NCI-H1436 (cell line): ENCODE results near the gene NCAM1.

Source experiments
- DNase-seq: peaks from one replicate; lab custom pipeline; 2025; lab: John Stamatoyannopoulos, UW

NCAM1 gene

DNA sequence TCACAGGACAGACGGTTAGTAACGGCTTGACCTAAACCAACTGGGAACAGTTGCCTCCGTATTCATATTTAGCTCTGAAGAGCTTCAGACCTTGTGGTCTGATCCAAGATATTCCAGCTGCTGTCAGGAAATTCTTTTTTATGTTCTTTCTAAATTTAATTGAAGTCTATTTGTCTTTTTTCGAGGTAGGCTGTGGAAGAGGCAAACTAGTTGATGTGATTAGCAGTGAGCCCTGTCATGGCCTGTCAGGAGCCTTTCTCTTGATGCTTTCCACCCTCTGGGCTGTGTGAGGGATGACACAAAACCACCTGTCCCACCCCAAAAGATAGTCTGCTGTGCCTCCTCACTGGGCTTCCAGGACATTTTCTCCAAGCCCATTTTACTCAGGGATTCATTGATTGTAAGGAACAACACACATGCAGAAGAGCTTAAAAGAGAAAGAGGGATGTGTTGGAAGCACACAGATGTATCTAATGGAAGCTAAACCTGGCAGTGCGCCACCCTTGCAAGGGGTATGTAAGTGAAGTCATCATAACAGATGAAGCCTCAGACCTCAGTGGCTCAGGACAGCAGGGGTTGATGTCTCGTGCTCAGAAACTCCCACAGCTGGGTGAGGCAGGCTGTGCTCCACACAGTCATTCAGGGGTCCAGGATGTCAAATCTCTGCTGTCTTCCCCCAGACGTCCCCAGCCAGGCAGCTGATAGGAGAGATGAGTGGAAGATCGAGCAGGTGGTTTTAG, 170.0 kb downstream of the NCAM1 start:
- no peak for DNase-seq

DNA sequence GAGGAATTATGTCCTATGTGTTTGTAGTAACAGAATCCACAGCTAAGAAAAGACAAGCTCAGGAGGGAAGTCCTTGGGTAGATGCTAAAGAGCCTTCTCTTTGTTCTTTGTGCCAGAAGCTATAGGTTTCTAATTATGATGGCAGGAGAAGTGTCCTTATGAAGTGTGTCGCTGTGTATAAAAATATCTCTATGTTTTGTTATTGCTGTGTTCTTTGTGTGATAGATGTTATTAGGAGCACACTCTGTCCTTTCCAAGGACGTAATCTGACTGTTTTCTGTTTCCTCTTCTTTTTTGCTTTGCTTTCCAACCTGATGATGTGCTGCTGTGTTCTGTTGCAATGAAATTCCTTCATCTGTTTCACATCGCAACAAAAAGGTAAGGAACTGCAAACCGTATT, 171.9 kb downstream of the NCAM1 start:
- DNase-seq: no peak

DNA sequence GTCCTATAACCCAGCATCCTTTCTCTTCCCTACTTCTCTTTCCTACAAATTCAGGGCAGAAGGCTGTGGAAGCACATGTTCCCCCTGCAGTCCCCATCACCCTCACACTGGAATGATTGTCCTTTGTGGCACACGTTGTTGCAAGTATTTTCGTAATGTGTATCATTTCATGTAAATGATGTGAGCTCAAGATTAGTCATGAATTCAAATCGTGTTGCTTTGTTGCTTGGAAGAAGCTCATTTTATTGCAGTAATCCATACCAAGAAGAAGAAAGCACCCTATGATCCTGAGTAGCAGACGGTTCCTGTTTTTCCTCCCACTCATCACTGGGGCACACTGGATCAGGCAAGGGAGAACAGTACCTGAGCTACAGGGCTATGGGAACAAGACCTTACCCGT, 173.4 kb downstream of the NCAM1 start:
- DNase-seq: no peak

DNA sequence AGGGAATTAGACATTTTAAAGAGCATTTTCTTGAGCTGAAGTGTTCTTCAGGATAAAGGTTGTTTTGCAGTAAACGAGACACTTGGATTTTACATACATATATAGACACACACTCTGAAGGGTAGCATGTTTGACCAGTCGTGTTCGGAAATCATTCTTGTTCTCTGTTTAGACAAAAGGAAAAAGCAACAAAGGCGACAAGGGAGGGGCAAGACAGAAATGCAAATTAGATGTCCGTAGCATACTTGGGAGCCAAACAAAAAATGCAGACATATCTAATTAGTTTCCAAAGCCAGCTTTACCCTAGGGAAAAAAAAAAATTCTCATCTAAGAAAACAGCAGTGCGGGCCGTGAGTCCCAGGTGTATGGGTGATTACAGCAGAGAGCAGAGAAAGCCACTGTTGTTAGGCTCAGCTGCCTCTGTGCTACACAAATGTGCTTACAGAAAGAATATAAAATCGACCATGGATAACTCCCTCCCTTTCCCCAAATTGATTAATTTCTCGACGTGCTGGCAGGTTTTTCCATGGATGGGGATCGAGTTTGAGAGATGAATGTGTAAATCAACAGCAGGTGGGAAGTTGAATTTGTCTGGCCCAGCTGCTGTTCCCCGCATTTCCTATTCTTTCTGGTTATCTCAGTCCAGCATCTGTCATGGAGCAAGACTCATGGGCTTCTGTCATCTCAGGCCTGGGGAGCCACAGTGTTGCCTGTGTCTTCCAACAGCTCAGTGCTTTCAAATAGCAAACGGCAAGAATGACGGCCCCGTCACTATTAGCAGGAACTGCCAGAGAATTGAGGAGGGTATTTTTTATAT, 176.7 kb downstream of the NCAM1 start:
- DNase-seq: peak; percentile 30

DNA sequence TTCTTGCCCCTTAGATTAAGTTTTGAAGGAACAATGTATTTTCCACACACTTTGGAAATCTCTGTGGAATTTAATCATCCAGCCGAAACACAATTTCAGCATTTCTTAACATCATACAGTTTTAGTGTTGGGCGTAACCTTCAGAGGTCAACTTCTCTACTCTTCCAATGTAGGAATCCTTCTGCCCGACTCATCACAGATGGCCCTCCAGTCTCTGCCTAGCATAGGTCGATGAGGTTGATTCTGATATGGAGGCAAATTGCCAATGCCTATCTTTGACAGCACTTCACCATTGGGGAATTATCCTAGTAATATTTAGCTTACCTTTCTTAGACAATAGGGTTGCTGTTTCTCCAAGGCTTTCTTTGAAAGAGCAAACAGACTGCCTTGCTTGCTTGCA, 177.5 kb downstream of the NCAM1 start:
- DNase-seq: no peak

DNA sequence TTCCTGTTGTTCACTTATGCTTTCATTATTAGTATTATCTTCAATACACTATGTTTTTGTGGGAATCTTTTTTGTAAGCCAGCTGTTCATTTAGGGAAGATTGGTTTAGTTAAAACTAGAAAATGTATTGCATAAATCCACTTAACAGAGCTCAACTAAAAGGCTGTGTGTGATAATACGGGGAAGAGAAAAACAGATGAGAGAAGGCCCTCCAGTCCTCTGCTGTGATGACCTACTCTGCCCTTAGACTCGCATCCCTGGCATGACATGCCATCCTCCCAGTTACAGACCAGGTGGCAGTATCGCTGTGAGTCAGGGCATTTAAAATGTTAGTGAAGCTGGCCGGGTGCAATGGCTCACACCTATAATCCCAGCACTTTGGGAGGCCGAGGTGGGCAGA, 179.8 kb downstream of the NCAM1 start:
- no peak for DNase-seq

DNA sequence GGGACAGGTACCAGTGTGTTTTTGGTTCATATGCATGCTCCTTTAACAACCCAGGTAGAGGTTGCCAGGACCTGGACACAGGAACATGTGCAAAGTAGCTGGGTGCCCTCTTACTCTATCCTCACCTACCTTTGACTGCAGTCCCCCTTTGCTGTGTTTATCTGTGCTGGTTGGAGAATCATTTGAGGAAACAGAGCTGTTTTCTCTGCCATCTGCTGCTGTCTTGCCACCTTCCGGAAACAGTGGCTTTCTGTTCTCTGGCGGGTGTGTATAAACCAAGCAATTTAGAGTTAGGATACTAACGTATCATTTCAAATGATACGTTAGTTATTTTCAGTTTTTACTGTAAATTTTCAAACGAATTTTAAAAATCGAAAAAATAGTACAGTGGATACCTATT, 181.3 kb downstream of the NCAM1 start:
- DNase-seq: no peak

DNA sequence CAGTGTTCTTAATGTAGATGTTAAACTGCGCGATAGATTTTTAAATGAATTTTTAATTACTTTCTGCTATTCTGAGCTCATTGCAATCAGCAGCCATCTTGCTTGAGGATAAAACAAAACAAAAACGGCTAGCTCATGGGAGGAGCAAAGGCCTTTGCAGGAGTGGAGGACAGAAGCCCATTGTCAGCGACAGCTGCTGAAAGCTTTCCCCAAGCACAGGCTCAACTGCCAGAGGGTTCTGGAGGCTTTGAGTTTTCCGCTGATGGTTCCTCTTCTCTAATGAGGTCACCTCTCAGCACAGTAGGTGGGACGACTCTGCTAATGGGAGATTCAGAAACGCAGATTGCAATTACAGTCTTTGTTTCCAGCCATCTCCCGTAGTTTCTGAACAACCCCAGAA, 186.0 kb downstream of the NCAM1 start:
- DNase-seq: peak; percentile 32

DNA sequence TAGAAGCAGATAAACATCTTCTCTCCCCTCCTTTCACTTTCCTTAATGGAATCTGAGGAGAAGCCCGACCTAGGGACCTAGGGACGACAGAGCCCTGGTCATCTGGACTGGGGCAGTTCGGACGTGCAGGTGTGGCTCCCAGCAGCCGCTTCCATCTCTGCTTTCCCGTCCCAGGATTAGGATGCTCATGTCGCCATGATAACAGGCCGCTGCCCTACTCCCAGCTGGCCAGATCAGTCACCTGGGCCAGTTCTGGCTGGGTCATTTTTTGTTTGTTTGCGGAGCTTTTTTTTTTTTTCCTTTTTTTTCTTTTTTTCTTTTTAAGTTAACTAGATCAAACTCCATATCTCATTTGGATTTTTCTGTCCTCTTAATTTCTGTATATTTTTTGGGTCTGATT, 186.9 kb downstream of the NCAM1 start:
- no peak for DNase-seq

DNA sequence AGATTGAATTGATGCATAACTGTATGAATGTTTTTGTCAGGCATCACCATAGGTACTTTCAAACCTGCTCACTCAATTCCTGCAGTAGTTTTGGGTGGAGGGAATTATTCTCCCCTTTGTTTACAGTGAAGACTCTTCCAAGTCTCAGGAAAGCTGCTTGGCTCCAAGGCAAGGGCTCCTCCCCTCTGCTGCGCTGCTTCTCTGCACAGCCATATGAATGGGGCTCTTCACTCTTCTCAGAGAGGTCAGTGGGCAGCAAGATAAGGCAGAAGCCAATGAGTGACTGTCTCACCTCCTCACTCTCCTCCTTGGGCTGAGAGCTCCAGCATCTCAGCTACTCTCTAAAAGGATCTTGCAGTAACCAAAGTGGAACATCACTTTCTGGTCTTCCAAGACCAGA, 187.4 kb downstream of the NCAM1 start:
- no peak for DNase-seq

DNA sequence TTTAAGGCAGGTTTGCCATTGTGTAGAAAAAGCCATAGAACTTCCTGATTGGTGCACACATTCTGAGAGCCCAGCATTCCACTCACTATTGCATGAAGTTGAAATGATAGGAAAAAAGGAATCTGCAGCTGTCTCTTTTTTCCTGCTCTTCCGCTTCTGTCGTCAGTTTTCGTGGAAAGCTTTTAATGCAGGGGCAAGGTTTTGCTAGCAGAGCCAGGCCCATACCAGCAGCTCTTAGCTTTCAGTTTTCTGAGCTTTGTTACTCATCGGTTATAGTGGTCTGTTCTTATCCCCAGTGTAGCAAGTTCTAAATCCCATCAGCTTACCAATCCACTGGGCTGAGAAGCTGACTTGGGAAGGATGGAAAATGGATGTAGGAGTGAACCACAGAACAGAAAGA, 190.3 kb downstream of the NCAM1 start:
- no peak for DNase-seq

DNA sequence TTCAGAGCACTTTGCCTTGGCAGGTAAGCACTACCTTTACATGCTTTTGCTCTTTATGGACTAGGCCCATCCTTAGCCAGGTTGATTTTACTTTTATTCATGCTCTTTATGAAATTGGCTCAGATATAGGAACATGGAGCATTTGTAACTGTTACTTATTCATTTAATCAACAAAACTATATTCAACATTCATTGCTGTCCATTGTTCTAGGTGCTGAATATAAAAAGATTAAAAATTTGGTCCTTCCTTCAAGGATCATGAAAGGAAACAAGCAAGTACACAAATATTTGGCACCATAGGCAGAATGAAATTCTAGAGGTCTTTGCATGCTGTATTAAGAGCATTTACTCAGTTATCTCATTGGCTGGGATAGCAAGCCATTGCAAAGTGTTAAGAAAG, 191.3 kb downstream of the NCAM1 start:
- no peak for DNase-seq

DNA sequence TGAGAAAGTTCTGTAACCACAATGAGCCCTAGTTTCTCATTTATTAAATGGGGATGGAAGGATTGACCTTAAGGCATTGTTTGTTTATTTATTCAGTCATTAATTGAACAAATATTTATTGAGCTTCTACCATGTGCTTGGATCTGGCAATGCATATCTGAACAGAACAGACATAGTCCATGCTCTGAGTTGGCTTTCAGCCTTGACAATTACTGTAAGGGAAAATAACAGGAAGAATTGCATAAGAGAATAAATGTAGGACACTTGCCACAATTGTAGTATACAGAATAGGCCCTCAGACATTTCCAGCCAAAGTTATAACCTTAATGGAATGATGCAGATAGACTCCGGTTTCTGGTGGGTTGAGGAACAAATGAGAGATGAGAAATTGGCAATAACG, 192.6 kb downstream of the NCAM1 start:
- no peak for DNase-seq

DNA sequence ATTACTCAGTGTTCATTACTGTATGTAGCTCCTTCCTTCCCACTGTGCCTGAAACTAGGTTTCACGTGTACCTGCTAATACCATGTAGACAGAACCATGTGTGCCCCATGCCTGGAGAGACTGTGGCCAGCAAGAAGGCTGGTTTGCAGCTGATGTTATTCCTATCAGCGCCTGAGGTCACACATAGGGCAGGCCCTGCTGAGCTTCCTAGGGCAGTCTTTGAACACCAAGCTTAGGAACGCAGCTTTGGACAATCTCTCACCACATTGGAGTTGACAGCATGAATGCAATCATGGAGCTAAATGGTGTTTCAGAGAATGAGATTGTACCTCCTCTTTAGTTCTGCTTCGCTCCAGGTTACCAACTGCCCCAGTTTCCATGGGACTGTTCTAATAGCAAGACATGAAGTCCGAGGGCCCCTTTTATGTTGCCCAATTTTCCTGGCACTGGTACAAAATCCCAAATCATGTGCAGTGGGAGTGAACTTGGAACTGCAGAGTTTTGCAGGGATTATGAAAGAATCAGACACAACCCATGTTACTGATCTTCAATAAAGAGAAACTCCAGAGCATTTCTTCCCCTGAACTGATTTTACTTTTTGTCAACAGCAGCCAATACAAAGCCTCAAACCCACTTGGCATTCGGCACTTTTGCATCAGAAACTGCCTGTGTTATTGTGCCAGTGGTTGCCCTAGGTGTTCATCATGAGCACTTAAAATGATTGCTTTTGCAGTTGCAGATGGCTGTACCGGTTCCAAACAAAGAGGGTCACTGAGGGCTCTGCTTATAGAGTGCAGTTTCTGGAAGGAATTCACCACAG, 199.0 kb downstream of the NCAM1 start:
- DNase-seq: peak; percentile 13

DNA sequence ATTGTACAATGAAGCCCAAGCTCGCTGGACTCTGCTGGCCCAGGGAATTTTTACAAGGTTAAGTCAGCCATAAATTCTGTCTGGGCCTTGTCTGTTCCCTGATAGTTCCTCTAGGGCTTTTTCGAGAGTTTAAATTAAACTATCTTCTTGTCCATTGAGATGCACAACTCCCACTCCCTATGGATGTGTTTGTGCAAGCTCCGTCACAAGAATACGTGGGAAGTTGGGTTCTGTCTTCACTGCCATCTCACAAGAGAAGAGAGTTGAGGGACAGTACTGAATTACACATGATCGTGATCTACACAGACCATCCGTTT, 199.5 kb downstream of the NCAM1 start:
- no peak for DNase-seq

DNA sequence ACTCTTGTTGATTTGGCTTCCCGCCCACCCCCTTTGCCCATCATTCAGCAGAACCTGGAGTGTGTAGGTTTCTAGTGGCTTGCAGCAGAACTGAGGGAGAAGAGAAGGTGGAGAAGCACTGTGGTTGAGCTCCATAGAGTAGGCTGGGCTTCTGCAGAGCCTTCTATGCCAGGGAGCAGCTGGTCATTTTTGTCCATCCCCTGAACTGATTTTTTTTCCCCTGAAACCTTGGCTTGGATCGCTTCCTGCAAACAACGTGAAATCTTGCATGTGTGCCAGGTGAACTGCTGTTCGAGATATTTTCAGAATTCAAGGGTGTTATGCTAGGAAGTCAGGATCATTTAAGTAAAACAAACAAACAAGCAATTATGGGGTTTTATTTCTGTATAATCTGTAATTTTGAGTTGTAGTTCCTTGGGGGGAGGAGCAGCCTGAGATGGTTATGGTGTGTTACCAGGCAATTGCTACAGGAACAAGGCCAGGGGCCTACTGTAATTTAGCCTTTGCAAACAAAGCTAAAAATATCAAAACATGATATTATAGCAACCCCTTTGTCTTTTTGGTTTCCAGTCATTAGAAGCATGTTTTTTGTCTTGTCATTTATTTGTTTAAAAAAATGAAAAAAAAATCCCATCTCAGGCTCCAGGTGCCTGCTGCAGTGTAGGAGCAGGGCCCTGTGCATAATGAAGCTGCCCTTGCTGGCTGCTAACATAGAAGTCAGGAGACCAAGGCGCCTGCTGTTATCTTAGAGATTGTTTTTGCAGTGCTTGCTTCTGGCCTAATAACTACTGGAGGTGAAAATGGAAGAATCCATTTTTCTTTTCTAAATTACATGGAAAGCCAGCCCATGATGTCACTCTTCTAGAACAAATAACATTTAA, 200.7 kb downstream of the NCAM1 start:
- peak; percentile 13 for DNase-seq

DNA sequence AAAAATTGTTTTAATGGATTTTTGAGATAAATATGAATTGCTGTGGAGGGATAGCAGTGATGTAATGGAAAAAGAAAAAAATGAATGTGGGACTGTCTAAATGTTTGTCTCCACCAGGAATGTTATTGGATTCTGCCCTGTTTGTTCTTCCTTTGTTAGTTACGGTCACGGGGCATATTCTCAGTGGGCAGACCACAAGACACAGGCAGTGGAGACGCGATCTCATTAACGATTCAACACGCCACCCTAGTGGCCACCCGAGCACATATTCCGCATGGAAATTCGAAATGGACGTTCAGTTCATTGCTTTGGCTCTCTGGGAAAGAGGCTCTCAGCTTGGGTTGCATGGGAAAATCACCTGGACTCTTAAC, 201.4 kb downstream of the NCAM1 start:
- no peak for DNase-seq

DNA sequence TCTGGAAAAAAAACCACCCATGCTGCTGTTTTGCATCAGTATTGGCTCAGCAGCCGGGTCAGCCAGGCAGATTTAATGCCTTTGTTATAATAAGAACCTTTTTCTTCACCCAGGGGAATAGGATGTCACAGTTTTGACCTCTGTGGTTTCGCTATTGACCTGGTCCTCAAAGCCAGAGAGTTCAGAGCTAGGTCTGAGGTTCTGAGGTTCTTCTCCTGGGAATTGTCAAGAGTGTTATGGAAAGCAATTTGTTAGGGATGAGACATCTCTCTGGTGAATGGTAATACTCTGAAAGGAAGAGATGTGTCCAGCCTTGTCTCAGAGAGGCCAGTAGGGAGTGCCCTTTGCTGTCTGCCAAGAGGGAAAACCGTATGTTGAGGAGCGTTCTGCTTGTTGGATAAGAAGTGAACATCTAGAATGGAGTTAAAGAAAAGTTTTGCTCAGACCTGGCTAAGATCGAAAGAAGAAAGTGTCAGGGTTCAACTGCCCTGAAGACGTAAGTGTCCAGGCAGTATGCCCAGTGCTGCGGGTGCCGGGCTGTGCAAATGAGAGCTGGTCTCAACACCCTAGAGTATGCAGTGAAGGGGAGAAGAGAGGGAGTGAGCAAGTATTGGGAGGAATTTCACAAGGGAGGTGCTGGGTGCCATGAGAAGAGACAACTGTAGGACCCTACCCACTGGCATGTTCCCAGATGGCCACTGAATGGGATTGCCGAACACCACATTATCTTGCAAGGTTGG, 202.2 kb downstream of the NCAM1 start:
- no peak for DNase-seq

DNA sequence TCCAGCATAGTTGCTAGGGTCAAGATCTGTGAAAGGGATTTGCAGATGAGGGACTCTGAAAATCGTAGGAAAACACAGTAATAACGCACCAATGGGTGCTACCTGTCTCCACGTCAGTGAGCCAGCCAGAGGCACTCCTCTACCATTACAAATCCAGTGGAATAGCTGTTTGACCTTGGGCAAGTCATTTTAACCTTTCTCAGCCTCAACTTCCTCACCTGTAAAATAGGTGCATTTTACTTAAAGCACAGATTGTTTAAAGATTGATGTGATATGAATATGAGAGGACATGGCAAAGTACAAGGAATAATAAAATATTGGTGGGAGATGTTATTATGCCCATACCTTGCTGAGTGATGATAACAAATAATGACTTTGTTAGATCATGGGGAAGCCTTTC, 205.1 kb downstream of the NCAM1 start:
- no peak for DNase-seq

DNA sequence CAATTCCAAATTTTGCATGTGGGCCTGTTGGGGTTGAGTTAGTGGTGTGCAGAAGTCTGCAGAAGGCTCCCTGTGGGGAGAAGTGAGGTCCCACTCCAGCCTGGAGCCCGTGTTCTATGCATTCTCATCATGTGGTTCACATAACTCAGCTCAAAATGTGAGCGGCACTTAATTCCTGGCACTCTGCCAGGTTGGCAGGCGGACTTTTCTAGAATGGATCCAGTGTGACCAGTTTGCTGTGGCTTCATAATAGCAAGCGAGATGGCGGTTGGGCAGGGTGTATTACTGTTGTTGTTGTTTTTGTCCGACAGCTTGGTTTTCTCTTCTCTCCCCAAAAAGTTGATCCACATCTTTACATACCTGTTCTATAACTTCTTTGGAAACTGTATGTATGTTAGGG, 206.4 kb downstream of the NCAM1 start:
- DNase-seq: no peak
